ENCODE results near the gene LRRC43. TPM values are rescaled to one million over a fixed set of nuclear protein-coding genes. Genes with fewer than 3 reads are reported as not detected.

LRRC43 gene
- total and polyA plus RNA-seq, 2 of the 4 experiments (the other 2 are of a cell fraction): 0.26 to 0.36 TPM

DNA sequence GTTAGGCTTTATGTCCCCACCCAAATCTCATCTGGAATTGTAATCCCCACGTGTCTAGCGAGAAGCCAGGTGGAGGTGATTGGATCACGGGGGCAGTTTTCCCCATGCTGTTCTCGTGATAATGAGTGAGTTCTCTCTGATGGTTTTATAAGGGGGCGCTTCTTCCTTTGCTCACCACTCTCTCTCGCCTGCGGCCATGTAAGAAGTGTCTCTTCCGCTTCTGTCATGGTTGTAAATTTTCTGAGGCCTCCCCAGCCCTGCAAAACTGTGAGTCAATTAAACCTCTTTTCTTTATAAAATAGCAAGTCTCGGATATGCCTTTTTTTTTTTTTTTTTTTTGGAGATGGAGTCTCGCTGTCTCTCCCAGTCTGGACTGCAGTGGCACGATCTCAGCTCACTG is 22.2 kb upstream of the LRRC43 start:
- Histone ChIP-seq H3K9ac (ENCODE audit: low read depth, low read length) (no peak overlapping the region), H2AFZ (replicated peaks; ENCODE audit: low read length, poor library complexity) (no peak overlapping the region), H2BK20ac (ENCODE audit: low read depth, low read length) (no peak overlapping the region), H2AK9ac (replicated peaks; ENCODE audit: low read depth, low read length, poor library complexity) (no peak overlapping the region), H3K56ac (ENCODE audit: extremely low read depth, insufficient read depth, low read length) (no peak overlapping the region), H3K4ac (ENCODE audit: low read depth, low read length) (no peak overlapping the region), H3K9me3 (ENCODE audit: control insufficient read depth, insufficient read depth, low read length) (no peaks in the 10 kb centered on the region), H2AK5ac (ENCODE audit: low read depth, low read length) (no peak overlapping the region), H3K4me2 (ENCODE audit: low read depth, low read length) (no peak overlapping the region), H3K36me3 (ENCODE audit: control insufficient read depth, insufficient read depth, low read length) (no peaks in the 10 kb centered on the region), H2BK120ac (ENCODE audit: low read depth, low read length) (no peak overlapping the region), H3K9me1 (ENCODE audit: insufficient read depth, low read length) (no peaks in the 10 kb centered on the region), H3K27ac (ENCODE audit: insufficient read depth, low read length) (no peak overlapping the region), H3K79me1 (ENCODE audit: low read depth in 1 of 2, low read length in 2 of 2) (no peaks in the 10 kb centered on the region), H3K27me3 (ENCODE audit: control insufficient read depth, insufficient read depth, low read length) (peaks cover 7% of the 10 kb centered on the region), H4K8ac (ENCODE audit: low read depth in 2 of 2, low read length in 2 of 2) (no peak overlapping the region), H2BK5ac (ENCODE audit: low read depth, low read length, poor library complexity, severe bottlenecking) (no peak overlapping the region), H3K18ac (ENCODE audit: low read depth, low read length) (no peak overlapping the region), H4K5ac (ENCODE audit: low read depth, low read length) (no peak overlapping the region), H3K14ac (replicated peaks; ENCODE audit: low read depth, low read length) (no peak overlapping the region), H4K91ac (ENCODE audit: insufficient read depth, low read depth, low read length) (no peak overlapping the region), H3K4me3 (ENCODE audit: insufficient read depth, low read depth, low read length) (no peak overlapping the region), H3K4me1 (ENCODE audit: control insufficient read depth, insufficient read depth, low read length) (no peaks in the 10 kb centered on the region), H2BK15ac (ENCODE audit: low read depth, low read length) (no peak overlapping the region), H3K23ac (ENCODE audit: low read depth, low read length) (no peak overlapping the region), H4K20me1 (ENCODE audit: insufficient read depth, low read length) (no peaks in the 10 kb centered on the region)
- in situ Hi-C loops (cut with MboI; ENCODE audit: low sequenced_read_pairs): no loop called here
- no peak for DNase-seq
- no CpG with 5 or more reads among the region's 11 CpGs for WGBS, 2 experiments (ENCODE audit: extremely low coverage in 2 of 2, insufficient read length in 1 of 2)
- POLR2A ChIA-PET (ENCODE audit: unreplicated experiment): no interaction called here
- no peak for ATAC-seq (ENCODE audit: low read depth)
- intact Hi-C loops (cut with micrococcal nuclease): no loop called here
- dilution Hi-C loops (cut with HindIII; ENCODE audit: low sequenced_read_pairs, unreplicated experiment): no loop called here
- BruUV-seq (replicated peaks): no TSS peak
- CTCF ChIA-PET: no interaction called here
- no peak for TF ChIP-seq SMC3 (IDR thresholded peaks at IDR 0.05; ENCODE audit: low read depth, low read length)
- TF ChIP-seq CHD1 (IDR thresholded peaks at IDR 0.05; ENCODE audit: low read depth, low read length): no peak
- no peak for TF ChIP-seq RCOR1 (IDR thresholded peaks at IDR 0.05; ENCODE audit: insufficient replicate concordance, low read length)
- no peak for TF ChIP-seq MXI1 (IDR thresholded peaks at IDR 0.05; ENCODE audit: borderline replicate concordance, low read depth, low read length)
- no peak for TF ChIP-seq POLR2A (IDR thresholded peaks at IDR 0.05; ENCODE audit: low read depth, low read length)

Measured in IMR-90 (cell line).